Parathyroid adenoma (tissue), 2 donors: ENCODE data around the gene PABPN1L.

ENCODE experiments used
- H2AFZ ChIP-seq: fragments of 300-600 bp; sonication (generic); one replicate; pipeline ENCODE4 v1.7.0; 2017; ENCODE audit warnings: antibody characterized with exemption, mild to moderate bottlenecking
- H3K27ac ChIP-seq: fragments of 300-600 bp; sonication (generic); one replicate; pipeline ENCODE4 v1.7.0; 2017
- H3K27me3 ChIP-seq: fragments of 300-600 bp; sonication (generic); one replicate; pipeline ENCODE4 v1.7.0; 2017; ENCODE audit warnings: low read length; ENCODE audit not compliant: control insufficient read depth, insufficient read depth
- H3K36me3 ChIP-seq: fragments of 300-600 bp; sonication (generic); one replicate; pipeline ENCODE4 v1.7.0; 2017; ENCODE audit warnings: low read length; ENCODE audit not compliant: control insufficient read depth, insufficient read depth
- H3K4me1 ChIP-seq: fragments of 300-600 bp; sonication (generic); one replicate; pipeline ENCODE4 v1.7.0; 2017; ENCODE audit warnings: control low read depth
- H3K4me2 ChIP-seq: fragments of 300-600 bp; sonication (generic); one replicate; pipeline ENCODE4 v1.7.0; 2017; ENCODE audit warnings: low read length
- H3K4me3 ChIP-seq: fragments of 300-600 bp; sonication (generic); one replicate; pipeline ENCODE4 v1.7.0; 2017; ENCODE audit warnings: low read depth, low read length
- H3K79me2 ChIP-seq: fragments of 300-600 bp; sonication (generic); one replicate; pipeline ENCODE4 v1.7.0; 2017; ENCODE audit warnings: control low read depth
- H3K9ac ChIP-seq: fragments of 300-600 bp; sonication (generic); one replicate; pipeline ENCODE4 v1.7.0; 2017; ENCODE audit warnings: mild to moderate bottlenecking
- H3K9me3 ChIP-seq: fragments of 300-600 bp; sonication (generic); one replicate; pipeline ENCODE4 v1.7.0; 2017; ENCODE audit warnings: low read length; ENCODE audit not compliant: control insufficient read depth
- TF ChIP-seq, protein P1 (sequence below): fragments of 300-600 bp; sonication (generic); IDR thresholded peaks from one replicate; pipeline ENCODE4 v1.7.0; 2017; ENCODE audit warnings: antibody characterized with exemption, mild to moderate bottlenecking
- donor health status: primary hyperparathyroidism.

The PABPN1L gene

GRCh38 chr16:88833086-88833485 lies 33.4 kb downstream of the PABPN1L start:
- no peaks in the 10 kb centered on the region for H3K27me3 ChIP-seq
- no peak overlapping the region for H3K9ac ChIP-seq
- H3K9me3 ChIP-seq = no peaks in the 10 kb centered on the region
- H3K4me3 ChIP-seq = no peak overlapping the region
- no peaks in the 10 kb centered on the region for H3K79me2 ChIP-seq
- TF ChIP-seq, protein P1, sequence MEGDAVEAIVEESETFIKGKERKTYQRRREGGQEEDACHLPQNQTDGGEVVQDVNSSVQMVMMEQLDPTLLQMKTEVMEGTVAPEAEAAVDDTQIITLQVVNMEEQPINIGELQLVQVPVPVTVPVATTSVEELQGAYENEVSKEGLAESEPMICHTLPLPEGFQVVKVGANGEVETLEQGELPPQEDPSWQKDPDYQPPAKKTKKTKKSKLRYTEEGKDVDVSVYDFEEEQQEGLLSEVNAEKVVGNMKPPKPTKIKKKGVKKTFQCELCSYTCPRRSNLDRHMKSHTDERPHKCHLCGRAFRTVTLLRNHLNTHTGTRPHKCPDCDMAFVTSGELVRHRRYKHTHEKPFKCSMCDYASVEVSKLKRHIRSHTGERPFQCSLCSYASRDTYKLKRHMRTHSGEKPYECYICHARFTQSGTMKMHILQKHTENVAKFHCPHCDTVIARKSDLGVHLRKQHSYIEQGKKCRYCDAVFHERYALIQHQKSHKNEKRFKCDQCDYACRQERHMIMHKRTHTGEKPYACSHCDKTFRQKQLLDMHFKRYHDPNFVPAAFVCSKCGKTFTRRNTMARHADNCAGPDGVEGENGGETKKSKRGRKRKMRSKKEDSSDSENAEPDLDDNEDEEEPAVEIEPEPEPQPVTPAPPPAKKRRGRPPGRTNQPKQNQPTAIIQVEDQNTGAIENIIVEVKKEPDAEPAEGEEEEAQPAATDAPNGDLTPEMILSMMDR = no peak
- no peaks in the 10 kb centered on the region for H3K4me1 ChIP-seq
- no peak overlapping the region for H3K4me2 ChIP-seq
- no peak overlapping the region for H3K27ac ChIP-seq
- H2AFZ ChIP-seq = no peak overlapping the region
- no peaks in the 10 kb centered on the region for H3K36me3 ChIP-seq

GRCh38 chr16:88831838-88832237 lies 34.6 kb downstream of the PABPN1L start:
- Histone ChIP-seq H3K9ac (no peak overlapping the region), H3K4me3 (no peak overlapping the region), H3K79me2 (no peaks in the 10 kb centered on the region), H3K4me1 (no peaks in the 10 kb centered on the region), H3K9me3 (no peaks in the 10 kb centered on the region), H3K4me2 (no peak overlapping the region), H3K27me3 (no peaks in the 10 kb centered on the region), H2AFZ (no peak overlapping the region), H3K27ac (no peak overlapping the region), H3K36me3 (no peaks in the 10 kb centered on the region)
- TF ChIP-seq, protein P1 = no peak

GRCh38 chr16:88830783-88831182 lies 35.7 kb downstream of the PABPN1L start:
- Histone ChIP-seq H3K27ac (no peak overlapping the region), H2AFZ (no peak overlapping the region), H3K27me3 (no peaks in the 10 kb centered on the region), H3K4me3 (no peak overlapping the region), H3K79me2 (no peaks in the 10 kb centered on the region), H3K9ac (no peak overlapping the region), H3K9me3 (no peaks in the 10 kb centered on the region), H3K36me3 (no peaks in the 10 kb centered on the region), H3K4me1 (no peaks in the 10 kb centered on the region), H3K4me2 (no peak overlapping the region)
- TF ChIP-seq, protein P1 = no peak

DNA sequence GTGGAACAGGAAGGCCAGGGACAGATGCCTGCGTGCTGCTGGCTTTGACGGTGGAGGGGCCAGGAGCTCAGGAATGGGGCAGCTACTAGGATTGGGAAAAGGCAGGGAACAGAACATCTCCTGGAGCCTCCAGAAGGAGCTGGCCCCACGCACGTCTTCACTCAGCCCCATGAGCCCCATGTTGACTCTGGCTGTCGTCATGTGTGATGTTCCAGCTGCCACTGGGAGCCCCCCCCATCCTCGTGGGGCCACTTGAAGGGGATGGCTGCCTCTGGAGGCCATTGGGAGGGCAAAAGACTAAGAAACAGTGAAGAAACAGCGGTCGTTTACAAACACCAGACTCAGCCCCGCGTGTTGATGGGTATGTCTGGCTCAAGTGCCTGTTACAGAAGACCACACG lies 36.2 kb downstream of the PABPN1L start:
- H3K9me3 ChIP-seq = no peaks in the 10 kb centered on the region
- no peaks in the 10 kb centered on the region for H3K27me3 ChIP-seq
- H3K4me2 ChIP-seq = no peak overlapping the region
- no peak overlapping the region for H3K27ac ChIP-seq
- no peak overlapping the region for H3K9ac ChIP-seq
- no peak overlapping the region for H2AFZ ChIP-seq
- H3K36me3 ChIP-seq = no peaks in the 10 kb centered on the region
- H3K4me1 ChIP-seq = no peaks in the 10 kb centered on the region
- no peaks in the 10 kb centered on the region for H3K79me2 ChIP-seq
- H3K4me3 ChIP-seq = no peak overlapping the region
- TF ChIP-seq, protein P1 = no peak

GRCh38 chr16:88828711-88829110 lies 37.7 kb downstream of the PABPN1L start:
- Histone ChIP-seq H3K79me2 (no peaks in the 10 kb centered on the region), H3K4me3 (no peak overlapping the region), H3K9me3 (no peaks in the 10 kb centered on the region), H3K36me3 (no peaks in the 10 kb centered on the region), H3K27me3 (no peaks in the 10 kb centered on the region), H3K27ac (no peak overlapping the region), H3K4me1 (no peaks in the 10 kb centered on the region), H3K9ac (no peak overlapping the region), H2AFZ (no peak overlapping the region), H3K4me2 (no peak overlapping the region)
- TF ChIP-seq, protein P1 = no peak
